NCI-H446 (cell line): ENCODE data around the gene SLC27A3.

Experiments
- DNase-seq, 2 experiments: peaks; one replicate each; lab custom pipeline; 2025; lab: John Stamatoyannopoulos, UW

SLC27A3 gene, protein sequence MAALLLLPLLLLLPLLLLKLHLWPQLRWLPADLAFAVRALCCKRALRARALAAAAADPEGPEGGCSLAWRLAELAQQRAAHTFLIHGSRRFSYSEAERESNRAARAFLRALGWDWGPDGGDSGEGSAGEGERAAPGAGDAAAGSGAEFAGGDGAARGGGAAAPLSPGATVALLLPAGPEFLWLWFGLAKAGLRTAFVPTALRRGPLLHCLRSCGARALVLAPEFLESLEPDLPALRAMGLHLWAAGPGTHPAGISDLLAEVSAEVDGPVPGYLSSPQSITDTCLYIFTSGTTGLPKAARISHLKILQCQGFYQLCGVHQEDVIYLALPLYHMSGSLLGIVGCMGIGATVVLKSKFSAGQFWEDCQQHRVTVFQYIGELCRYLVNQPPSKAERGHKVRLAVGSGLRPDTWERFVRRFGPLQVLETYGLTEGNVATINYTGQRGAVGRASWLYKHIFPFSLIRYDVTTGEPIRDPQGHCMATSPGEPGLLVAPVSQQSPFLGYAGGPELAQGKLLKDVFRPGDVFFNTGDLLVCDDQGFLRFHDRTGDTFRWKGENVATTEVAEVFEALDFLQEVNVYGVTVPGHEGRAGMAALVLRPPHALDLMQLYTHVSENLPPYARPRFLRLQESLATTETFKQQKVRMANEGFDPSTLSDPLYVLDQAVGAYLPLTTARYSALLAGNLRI

DNA sequence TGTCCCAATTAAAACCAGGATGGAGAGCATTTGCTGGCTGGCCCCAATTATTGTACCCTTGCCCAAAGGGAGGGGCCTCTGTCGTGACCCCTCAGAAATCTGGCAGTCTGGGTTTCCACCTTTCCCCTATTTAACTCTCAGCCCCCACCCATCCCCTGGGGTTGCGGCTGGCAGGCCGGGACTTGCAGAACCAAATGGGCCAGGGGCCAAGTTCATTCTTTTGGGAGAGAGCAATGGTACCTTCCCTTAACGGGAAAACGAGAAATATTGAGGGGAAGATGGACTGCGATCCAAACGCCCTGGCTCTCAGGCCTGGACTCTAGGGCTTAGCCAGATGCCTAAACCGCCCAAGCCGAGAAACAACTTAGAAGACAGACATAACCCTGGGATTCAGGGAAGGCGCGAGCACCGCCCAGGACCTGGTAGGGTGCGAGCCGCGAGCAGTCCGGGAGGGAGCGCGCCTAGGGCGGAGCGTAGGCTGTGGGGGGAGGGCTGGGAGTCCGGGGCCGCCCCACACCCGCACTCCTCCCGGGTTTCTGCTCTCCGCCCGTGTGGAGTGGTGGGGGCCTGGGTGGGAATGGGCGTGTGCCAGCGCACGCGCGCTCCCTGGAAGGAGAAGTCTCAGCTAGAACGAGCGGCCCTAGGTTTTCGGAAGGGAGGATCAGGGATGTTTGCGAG lies at the start of gene SLC27A3:
Gene SLC27A3 (plus strand): TSS at position 628 of the 678 bp plus-strand sequence. CDS start 91 bp downstream, outside the sequence.
- DNase-seq = peak in 1 of 2 experiments; percentile 61

DNA sequence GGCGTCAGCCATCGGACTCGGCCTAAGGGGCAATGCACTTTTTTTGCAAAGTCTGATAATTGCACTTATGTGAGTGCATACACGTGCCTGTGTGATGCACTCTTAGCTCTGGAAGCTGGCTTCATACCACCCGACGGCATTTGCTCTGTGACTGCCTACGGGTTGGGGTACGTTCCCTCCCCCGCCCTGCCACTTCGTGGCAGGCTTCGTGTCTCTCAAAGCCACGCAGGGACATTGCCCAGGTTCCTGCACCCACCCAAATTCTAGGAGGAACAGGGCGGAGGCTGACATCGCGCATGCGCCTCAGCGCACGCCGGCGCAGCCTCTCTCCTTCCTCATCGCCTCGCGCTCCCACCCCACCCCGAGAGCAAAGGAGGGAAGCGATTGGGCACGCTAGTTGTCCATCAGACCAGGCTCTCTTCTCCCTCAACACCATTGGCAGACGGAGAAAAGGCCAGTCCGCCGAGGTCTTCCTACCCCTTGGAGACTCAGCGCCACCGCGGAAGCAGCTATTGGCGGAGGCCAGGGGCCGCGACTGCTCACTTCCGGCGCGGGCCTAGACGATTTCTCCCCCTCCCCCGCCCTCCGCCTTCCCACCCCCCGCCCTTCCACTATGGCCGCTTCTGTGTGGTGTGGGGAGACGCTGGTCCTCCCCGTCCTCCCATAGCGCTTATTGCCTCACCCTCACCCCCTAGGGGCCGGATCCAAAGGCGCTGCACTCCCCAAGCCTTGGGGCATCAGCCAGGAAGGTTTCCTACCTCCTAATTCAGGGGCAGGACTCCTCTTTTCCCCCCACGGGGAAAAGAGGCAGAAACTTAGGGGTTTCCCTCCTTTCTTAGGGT lies 47.5 kb upstream of the SLC27A3 start, which contains the start of gene INTS3:
Gene INTS3 (plus strand): TSS at position 588 of the 842 bp plus-strand sequence. CDS start 585 bp downstream, outside the sequence.
- peak; percentile 99 to 100 for DNase-seq

DNA sequence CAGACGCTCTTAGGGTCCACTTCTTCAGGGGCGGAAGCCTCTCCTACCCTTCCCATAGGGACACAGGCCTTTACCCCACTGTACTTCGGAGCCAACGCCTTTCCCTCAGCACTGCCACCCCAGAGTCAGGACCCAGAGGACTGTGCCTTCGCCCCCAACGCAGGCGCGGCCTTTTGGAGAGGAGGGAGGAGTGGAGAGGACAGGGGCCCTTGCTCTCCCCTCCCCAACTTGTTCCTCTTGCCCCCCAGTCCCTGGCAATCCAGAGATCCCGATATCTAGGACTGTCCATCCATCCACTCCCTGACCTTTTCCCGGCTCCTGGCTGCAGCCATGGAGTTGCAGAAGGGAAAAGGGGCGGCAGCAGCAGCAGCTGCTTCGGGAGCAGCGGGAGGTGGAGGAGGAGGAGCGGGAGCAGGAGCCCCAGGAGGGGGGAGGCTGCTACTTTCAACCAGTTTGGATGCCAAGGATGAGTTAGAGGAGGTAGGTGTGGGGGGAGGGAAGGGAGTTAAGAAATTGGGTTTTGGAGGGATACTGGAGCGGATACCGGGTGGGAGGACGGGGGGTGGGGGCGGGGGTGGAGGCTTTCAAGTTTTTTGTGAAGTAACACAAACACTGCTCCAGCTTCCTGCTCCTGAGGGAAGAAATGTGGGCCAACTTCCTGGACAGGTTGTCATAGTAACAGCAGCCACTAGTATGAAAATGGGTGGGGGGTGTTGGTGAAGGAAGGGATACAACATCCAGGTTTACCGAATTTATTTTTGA lies 46.7 kb upstream of the SLC27A3 start:
- DNase-seq = peak; percentile 7 to 34

DNA sequence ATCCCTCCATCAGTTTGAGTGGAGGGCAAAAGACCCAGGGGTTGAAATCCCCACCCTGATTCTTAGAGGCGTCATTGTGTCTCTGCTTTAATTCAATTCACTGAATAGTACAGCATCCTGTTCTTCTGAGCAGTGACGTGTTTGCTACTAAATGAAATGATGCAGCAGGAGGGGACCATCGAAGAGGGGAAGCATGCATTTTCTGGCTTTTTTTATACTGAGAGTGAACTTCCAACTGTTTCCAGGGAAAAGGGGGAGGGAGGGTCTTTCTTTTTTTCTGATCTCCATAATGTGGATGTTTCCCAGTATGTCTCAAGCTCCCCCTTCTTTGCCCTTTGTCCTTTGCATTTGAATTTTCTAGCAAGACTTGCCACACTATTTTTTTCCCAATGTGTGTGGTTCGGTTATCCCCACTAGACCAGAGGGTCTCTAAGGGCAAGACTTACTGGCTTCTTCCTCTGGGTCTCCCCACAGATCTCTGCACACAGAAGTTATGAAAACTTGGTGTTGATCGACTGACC lies 44.7 kb upstream of the SLC27A3 start:
- no peak for DNase-seq

DNA sequence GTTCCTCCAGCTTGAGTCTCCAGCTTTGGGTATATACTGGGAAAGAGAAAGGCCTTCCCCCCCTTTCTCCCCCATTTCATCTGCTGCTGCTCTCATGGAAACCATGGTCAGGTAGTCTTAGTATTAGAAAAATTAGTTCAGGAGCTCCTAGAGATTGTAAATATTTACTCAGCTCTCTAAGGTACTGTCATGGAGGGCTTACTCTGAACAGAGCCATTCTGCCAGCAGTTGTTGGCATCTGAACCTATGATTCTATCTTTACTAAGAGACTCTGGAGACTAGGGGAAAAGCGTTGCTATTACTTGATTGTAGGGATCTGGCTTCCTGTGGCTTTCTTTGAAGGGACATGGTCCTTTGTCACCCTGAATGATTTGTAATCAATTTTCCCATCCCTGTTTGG lies 41.2 kb upstream of the SLC27A3 start:
- DNase-seq = no peak

DNA sequence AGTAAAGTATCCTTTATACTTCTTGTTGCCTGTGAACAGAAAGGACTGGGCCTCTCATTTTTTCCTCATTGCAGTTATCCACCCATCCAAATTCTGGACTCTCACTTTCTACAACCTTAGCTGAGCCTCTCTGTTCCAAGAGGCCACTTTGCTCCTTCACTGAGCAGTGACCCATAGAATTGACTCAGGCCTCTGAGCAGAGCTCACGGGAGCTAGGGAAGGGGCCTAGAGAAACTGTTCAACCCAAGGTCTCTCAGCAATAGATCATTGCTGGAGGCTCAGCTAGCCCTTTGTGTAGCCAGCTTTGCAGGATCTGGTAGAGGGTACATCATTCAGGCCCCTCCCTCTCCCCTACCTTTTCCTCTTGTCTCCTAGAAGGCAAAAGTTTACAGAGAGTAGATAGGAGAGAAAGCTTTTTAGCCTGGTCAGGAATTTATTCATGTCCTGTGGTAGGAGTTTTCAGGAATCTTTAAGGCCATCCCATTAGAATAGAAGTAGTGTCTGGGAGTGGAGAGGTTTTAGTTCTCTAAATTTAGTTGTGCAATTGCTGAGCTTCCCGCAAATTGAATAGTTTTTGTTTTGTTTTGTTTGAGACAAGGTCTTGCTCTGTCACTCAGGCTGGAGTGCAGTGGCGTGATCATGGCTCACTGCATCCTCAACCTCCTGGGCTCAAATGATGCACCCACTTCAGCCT lies 40.7 kb upstream of the SLC27A3 start:
- no peak for DNase-seq

DNA sequence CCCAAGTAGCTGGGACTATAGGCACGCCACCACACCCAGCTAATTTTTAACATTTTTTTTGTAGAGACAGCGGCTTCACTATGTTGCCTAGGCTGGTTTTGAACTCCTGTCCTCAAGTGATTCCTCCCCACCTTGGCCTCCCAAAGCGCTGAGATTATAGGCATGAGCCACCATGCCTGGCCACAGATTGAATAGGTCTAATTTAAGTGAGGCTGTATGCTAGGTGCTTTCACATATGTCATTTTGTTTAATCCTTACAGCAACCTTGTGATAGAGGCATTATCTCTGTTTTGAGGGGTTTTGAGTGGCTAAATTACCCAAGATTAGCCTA lies 40.2 kb upstream of the SLC27A3 start:
- DNase-seq = no peak

DNA sequence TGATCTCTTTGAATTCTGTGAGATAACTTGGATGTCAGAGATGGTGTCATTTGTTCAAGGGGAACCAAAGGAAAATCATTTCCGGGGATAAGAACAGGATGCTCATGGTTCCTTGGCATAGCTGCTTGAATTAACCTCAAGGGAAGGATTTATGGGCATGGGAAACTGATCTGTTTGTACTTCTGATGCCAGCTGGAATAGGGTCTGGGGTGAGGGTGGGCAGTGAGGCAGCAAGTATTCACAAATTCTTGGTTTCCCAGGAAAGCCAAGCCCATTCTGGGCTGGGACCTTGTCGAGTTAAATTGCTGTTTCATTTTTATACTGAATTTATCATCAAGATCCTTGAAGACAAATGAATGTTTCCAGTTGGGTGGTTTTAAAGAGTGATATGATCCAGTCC lies 33.2 kb upstream of the SLC27A3 start:
- no peak for DNase-seq

DNA sequence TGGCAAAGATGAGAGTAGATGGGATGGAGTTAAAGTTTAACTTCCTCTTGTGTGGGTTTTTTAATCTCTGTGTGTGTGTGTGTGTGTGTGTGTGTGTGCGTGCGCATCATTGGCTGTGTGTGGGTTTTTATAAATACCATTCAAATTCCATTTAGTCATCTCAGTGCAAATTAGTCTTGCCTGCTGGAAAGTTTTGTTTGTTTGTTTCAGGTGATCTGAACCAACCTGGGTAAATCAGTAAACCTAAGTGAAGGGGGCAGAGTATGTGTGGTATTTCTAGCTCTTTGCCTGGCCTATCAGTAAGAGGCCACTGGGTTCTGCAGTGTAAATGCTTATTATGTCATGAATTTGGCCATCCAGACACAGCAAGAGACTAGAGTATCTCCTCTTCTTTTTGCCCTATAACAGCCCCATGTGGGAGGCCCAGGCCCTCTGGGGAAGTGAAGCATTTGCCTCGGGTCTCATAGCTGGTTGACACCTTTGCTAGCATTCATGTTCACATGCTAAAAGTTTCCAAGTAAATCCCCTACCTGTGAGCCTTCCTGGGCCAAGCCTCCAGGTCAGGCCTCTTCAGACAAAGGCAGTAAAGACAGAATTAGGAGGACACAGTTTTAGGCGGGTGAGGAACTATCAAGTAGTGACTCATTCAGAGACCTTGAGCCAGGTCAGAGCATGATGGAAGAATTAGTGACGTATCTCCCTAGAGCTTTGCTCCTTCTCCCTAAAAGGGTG lies 32.6 kb upstream of the SLC27A3 start:
- no peak for DNase-seq

DNA sequence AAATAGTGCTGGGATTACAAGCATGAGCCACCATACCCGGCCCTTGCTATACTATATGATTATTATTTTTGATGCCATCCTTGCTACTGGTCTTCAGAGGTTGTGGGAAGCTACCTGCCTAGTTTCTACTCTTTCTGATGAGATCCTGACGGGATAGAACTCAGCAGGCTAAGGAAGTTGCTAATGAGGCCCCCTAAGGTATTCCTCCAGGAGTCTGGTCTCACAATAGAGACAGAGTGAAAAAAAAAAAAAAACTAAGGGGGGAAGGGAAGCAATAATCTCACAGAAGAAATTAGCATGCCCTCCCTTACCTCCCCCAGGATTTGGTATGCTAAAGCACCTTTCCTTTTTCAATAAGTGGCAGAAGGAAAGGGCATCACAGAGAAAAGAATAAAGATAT lies 29.8 kb upstream of the SLC27A3 start:
- no peak for DNase-seq

DNA sequence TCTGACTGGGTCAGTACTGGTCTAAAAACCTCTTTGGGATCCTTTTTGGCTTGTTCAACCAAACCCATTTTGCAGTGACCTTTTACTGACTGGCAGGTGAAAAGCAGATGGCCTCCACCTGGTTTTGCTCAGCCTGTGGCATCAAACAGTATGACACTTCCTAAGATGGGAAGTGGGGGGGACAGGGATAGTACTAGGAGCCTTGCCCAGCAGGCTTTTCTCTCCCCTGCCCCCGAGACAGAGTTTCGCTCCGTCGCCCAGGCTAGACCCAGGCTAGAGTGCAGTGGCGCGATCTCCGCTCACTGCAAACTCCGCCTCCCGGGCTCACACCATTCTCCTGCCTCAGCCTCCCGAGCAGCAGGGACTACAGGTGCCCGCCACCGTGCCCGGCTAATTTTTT lies 29.0 kb upstream of the SLC27A3 start:
- DNase-seq = no peak

DNA sequence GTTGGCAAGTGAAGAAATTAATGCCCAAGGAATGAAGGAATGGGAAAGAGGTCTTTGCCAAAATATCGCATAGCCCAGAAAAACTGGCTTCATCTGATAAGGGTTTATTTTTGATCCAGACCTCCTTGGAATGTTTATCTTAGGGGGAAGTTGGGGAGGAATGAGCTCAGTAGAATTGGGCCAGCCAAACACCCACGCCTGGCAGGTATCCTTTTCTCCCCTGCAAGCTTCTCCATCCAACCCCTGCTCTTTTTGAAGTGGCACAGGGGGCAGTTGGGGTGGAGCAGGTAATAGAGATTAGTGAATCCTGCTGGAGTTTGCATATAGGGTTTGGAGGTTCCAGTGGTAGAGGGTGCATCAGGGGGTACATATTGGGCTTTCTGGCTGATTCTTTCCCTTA lies 26.3 kb upstream of the SLC27A3 start:
- DNase-seq = no peak

DNA sequence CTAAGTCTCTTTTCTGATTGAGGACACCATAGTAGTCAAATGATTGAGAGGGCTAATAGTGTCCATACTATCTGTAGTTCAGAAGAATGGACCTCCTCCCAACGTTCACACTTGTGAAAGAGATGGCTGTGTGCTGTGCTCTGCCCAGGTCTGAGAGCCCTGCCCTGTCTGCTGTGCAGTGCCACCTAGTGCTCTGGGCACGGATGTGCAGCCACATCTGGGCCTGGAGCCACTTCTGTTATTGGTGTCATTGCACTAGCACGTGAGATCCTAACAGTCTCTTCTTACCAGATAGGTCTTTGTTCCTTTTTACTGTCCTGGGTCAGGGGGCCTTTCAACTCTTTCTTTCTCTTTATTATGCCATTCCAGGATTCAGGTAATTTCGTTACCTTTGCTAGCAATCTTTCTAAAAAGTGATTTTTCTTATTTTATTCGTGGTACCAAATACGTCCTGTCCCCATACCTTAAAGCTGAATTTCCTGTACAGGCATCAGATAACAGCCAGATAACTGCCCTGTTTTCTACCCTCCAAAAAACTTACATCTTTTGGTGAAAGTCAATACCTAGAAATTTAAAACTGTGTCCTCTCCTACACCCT lies 25.7 kb upstream of the SLC27A3 start:
- peak; percentile 37 to 83 for DNase-seq

DNA sequence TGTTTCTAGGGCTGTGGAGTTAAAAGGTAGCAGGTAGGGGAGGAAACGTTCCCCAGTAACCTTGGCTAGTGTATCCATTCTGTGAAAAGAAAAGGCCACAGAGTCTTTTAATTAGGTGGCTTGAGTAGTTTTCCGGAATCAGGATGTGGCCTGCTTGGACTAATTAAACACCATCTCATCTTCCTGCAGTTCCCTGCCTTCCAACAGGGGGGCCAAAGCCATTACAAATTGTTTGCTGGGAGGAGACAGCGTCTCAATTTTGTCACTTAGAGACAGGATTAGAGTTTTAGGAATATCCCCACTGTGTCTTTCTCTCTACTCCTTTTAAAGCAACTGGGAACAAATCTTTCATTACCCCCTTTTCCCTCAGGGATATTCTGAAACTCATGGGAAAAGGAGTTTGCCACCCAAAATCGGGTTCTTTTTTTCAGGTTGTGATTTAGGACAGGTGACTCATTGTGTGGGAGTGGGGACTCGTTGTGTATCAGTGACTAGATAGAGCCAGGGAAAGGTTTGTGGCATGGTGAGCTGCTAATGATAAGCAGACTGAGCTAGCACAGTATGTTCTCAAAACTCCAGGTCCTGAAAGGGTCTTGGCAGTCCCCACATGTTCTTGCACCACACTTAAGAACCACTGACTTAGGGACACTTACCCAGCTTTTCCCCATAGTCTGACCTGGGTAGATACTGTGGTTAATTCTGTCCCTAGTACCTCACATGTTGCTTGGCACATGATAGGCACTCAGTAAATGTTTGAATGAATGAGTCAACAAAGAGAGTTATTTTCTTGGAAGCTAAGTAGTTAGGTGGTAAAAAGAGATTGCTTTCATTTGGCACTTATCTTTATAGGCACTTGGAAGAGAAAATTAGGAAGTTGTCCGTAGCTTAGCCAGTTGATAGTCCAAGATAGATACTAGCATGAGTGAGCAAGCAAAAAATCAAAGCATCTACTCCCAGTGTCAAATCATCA lies 24.9 kb upstream of the SLC27A3 start:
- DNase-seq = no peak

DNA sequence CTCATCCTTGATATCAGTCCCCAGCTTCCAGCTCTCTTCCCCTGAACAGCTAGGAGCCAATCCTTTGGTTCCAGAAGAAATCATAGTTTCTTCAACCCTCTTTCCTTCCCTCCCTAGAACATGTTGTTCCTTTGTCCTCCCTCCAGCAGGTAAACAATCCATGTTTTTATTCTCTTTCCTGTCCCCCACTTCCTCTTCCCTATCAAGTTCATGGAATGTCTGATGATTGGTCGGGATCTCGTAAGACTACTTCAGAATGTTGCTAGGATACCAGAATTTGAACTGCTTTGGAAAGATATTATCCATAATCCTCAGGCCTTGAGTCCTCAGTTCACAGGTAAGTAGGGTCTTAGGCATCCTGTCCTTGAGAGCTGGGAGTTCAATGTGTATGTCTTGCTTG lies 23.1 kb upstream of the SLC27A3 start:
- no peak for DNase-seq

DNA sequence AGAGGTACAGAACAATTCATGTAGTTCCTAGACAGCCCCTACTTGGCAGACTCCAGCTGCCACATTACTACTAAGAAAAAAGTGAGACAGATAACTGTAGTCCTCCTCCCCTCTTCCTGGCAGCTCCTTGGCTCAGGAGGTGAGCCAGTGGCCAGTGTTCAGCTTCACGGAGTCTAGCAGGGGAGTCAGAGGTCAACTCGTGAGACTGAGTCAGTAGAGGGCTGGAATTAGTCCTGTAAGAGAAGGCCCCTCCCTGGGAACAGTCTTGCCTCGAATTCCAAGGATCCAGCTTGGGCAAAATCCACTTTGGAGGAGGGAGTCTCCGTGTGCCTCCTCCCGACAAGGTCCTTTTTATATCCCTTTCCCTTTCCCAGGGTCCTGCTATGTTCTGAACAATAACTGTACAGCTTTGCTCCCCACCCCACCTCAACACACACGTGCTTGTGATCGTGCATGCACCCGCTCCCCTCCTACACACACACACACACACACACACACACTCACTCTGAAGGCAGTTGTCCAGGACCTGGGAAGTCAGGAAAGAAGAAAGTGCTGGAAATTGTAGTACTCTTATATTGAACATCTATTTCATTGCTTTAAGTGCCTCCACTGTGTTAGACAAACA lies 22.5 kb upstream of the SLC27A3 start:
- no peak for DNase-seq

DNA sequence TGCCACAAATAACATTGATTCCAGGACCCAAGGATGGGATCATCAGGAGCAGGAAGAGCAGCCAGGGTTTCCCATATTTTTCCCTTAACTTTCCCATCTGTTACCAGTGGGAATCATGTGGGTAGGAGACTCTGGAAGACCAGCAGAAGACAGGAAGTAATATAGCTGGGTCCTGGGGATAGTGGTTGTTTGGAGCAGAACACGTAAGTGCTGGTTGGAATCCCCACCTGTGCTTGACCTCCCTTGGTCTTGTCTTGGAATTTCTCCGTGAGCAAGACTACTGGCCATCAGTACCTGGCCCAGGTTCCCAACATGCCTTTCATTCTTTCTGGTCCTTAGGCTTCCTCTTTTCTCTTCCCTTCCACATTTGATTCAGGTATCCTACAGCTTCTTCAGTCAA lies 20.9 kb upstream of the SLC27A3 start:
- DNase-seq = no peak

DNA sequence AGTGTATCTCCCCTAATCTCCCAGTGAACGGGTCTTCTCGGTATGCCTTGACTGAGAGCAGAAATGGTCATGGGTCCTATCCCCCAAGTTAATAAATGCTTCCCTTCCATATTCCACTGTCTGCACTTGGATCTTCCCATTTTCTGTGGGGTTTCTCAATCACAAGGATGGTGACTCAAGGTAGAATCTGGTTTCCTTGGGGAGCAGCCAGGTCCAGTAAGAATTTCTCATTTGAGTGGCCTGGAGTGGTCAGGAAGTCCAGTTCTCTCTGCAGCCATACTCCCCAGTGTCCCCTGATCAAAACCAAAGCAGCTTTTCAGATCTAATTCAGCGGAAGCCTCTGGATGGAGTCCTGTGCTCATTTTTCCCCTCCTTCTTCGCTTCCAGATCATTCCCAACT lies 14.8 kb upstream of the SLC27A3 start:
- no peak for DNase-seq
